GM18519 (cell line): ENCODE data around the gene PHYKPL.
"Not testable (repeated sequence)": the region's sequence is repeated elsewhere in the genome, so short reads cannot be mapped to it uniquely, and the experiment has no call there.

Experiments used
- ATAC-seq: cut with Tn5 transposase; IDR thresholded peaks from one replicate; pipeline ENCODE4 v1.9.1; 2021; ENCODE audit warnings: mild to moderate bottlenecking, moderate library complexity; ENCODE audit not compliant: unreplicated experiment, low FRiP score

Gene PHYKPL

DNA sequence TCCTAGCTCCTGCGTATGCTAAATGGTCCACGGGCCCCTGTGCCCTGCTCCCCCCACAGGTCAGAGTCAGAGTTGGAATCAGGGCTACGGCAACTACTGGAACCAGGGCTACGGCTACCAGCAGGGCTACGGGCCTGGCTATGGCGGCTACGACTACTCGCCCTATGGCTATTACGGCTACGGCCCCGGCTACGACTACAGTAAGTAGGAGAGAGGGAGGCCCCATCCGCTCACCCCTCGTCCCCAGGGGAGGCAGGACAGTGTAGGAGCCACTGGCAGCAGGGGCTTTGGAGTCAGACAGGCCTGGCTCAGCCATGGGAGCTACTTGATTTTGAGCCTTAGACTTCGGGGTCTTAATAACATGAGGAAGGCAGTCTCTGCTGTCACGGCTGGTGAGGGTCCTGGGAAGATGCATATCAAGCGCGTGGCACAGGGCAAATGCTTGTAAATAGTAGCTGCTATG is 22.5 kb downstream of the PHYKPL start:
- ATAC-seq: no peak

DNA sequence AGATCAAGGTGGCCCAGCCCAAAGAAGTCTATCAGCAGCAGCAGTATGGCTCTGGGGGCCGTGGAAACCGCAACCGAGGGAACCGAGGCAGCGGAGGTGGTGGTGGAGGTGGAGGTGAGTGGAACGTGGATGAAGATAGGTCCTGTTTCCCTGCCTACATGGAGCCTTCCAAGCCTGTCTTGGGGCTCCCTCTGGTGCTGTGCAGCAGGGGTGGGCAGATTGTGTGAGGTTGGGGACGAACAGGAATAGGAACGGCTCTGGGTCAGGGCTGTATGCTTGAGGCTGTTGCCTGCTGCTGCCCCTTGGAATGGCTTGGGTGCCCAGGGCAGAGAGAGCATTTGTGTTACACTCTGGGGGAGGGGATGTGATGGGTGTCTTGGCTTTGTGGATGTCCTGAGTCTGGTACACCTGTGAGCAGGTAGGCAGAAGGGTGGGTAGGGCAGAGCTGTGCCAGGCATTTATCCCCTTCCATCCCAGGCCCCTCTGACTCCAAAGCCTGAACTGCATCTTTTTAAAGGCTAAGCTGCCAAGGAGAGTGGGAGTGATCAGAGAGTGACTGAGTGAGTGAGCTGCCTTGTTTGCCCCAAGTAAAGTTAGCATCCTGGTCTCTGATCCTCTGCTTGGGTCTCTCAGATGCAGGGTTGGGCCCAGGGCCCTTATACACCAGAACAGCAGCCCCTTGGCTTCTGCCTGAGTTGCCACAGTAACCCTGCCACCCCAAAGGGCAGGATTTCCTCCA is 23.1 kb downstream of the PHYKPL start:
- ATAC-seq: no peak

DNA sequence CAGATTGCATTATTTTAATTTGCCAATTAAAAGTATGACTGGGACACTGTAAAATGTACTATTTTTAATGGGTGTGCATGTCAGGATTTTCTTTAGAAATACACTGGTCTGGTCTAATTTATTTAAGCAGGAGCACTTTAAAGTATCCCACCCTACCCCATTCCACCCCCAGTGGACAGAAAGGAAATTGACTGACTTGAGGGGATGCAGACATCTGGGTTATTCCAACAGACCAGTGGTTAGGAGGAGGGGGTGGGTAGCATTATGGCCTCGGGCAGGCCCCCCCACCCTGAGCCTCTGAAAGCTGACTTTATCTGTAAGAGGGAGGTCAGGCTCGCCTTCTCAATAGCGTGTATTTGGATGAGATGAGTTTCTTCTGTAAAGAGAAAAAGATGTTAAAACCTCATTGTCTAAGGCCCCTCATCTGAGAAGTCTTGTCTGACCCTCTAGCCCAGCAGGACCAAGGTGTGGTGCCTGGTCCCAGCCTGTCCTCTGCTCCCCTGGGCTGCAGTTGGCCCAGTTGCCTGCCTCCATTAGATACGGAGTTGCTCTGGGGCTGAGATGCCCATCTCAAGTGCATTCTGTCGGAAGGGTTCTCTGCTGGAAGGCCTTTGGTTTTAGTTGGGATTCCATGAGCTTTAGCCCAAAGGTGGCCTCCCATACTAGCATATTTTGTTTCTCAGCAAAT is 23.9 kb downstream of the PHYKPL start:
- ATAC-seq: no peak

DNA sequence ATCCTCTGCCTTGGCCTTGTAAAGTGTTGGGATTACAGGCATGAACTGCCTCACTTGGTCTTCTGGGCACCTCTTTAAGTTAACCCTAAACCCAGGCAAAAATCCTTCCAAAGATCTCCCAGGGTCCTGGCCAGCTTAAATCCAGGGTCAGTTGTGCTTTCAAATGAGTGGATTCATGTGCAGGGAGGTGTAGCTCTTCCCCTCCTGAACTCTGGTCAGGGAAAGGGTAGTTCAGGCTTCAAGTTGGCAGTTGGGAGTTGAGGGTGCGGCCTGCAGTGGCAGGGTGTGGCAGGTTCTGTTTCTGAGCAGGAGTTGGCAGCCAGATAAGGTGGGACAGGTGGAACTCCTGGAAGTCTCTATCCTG is 24.7 kb downstream of the PHYKPL start:
- no peak for ATAC-seq

DNA sequence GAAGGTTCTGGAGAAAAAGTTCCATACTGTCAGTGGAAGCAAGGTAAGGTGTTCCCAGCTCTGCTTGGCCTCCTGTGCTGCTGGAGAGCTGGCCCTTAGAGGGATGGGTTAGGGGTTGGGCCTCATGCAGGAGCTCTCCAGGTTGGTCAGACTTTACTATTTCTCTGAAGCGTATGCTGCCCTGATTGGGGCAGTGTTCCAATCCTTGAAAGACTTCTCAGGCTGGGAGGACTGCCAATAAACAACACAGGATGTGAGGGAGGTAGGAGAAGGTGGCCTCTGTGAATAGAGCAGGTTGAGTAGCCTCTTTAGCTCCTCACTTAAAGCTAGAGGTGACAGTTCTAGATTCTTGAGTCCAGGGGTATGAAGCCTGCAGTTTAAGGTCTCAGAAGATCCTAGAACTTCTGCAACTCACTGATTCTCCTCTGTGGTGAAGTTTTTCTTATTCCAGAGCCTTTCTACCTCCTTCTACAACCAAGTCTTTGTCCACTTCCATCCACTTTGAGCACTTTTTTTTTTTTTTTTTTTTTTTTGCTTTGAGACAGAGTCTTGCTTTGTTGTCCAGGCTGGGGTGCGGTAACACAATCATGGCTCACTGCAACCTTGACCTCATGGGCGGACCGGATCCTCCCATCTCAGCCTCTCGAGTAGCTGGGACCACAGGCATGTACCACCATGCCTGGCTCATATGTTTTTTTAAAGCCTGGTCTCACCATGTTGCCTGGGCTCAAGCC is 25.3 kb downstream of the PHYKPL start:
- no peak for ATAC-seq

GRCh38 chr5:178206166-178207101 is 26.2 kb downstream of the PHYKPL start:
- ATAC-seq: no peak

GRCh38 chr5:178205749-178206047 is 26.9 kb downstream of the PHYKPL start:
- ATAC-seq: no peak

DNA sequence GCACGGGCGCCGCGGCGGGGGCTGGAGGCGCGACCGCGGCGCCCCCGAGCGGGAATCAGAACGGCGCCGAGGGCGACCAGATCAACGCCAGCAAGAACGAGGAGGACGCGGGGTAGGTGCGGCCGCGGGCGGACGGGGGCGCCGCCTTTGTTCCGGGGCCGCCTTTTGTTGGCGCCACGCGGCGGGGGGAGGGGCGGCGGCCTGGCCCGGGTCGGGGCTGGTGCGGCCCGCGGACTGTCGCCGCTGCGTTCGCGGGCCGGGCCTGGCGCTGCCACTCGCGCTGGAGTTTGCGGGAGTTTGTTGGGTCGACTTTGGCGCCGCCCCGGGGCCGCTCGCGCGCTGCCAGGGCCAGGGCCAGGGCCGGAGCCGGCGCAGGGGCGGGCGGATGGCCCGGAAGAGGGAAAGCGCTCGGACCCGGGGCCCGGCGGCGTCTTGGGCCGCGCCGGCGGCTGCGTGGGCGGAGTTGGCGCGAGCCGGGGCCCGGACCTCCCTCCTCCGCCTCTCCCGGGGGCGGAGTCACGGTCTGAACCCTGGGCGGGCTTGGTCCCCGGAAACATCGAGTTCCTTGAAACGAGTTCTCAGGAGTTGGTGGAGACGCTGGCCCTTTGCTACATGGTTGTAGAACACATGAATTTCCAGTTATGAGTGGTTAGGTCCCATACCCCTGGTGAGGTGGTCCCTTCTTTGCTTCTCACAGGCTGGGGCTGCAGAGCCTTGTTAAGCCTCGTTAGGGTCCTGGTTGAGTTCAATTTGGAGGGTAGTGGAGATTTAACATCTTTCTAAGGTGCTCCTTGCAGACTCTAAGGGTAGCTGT is 27.5 kb downstream of the PHYKPL start:
- ATAC-seq: peak; percentile 35

DNA sequence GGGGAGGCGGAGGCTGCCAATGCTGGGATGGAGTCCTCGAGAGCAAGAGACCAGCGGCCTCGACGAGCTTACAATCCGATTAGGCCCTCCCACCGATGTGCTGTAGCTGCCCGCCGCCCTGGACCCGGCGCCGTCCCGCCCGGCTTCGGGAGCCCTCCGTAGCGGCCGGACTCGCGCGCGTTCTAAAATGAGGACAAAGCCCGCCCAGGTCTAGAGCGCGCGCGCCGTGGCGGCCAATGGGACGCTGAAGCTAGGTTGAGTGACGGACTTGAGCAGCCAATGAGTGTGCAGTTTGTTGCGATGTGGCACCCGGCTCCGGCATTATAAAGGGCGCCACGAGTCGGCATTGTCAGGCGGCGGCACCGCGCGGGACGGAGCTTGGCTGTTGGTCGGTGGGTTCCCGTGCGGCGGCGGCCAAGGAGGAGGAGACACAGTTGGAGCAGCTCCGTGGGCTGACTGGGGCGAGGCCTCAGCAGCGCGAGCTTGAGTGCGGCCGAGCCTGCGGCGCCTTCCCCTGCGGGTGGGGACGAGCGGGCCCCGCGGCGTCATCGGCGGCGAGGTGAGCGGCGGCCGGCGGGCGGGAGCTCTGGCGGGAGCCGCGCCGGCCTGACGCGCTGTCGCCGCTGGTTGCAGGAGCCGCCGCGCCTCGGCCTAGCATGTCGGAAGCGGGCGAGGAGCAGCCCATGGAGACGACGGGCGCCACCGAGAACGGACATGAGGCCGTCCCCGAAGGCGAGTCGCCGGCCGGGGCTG is 28.2 kb downstream of the PHYKPL start, which contains the start of gene HNRNPAB:
Gene HNRNPAB, plus strand, starts transcription at position 352 of the 753 bp plus-strand sequence. Its CDS starts 305 bp downstream, at position 657.
- ATAC-seq: peak; percentile 60

GRCh38 chr5:178203670-178204181 is 28.9 kb downstream of the PHYKPL start:
- ATAC-seq: no peak

DNA sequence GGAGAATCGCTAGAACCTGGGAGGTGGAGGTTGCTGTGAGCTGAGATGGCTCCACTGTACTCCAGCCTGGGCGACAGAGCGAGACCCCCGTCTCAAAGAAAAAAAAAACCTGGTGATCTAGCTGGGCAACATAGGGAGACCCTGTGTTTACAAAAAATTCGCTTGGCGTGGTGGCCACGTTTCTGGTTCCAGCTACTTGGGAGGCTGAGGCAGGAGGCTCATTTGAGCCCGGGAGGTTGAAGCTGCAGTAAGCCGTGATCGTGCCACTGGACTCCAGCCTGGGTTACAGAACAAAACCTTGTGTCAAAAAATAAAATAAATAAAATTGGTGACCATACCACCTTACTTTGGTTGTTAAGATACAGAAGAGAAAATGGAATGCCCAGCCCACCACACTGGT is 30.1 kb downstream of the PHYKPL start:
- no peak for ATAC-seq

DNA sequence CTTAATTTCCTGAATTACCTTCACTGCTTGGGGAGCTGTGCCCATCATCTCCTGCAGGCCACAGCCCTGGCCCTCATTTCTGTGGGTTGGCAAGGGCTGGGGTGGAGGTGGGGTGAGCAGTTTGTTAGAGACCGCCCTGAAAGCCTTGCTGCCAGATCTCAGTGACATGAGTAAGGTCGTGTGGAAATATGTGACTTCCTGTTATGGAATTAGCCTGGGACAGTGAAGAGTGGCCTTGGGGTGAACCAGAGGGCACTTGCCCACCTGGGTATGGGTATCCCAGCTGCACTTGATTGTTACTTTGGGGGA is 30.7 kb downstream of the PHYKPL start:
- ATAC-seq: no peak

GRCh38 chr5:178201221-178201926 is 31.2 kb downstream of the PHYKPL start:
- no peak for ATAC-seq

- no peak for ATAC-seq
Measured at GRCh38 chr5:178199581-178200434, 32.8 kb downstream of the PHYKPL start.

DNA sequence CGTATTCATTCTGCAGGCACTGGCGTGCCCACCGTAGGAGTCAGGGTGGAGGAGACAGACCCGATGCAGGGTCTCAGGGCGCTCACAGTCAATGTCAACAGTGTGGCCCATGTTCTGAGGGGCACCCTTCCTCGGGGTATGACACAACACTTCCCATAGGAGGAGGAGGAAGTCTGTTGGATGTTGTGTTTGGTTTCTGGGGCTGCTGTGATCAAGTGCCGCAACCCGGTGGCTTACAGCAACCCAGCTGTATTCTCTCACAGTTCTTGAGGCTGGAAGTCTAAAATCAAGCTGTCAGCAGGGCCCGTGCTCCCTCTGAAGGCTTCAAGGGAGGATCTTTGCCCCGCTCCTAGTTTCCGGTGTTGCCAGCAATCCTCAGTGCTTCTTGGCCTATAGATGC is 33.9 kb downstream of the PHYKPL start:
- no peak for ATAC-seq

DNA sequence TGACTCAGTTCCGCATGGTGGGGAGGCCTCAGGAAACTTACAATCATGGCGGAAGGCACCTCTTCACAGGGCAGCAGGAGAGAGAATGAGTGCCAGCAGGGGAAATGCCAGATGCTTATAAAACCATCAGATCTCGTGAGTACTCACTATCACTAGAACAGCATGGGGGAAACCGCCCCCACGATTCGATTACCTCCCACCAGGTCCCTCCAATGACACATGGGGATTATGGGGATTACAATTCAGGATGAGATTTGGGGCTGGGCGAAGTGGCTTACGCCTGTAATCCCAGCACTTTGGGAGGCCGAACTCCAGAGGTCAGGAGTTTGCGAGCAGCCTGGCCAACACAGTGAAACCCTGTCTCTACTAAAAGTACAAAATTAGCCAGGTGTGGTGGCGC is 34.5 kb downstream of the PHYKPL start:
- not testable (repeated sequence) for ATAC-seq

DNA sequence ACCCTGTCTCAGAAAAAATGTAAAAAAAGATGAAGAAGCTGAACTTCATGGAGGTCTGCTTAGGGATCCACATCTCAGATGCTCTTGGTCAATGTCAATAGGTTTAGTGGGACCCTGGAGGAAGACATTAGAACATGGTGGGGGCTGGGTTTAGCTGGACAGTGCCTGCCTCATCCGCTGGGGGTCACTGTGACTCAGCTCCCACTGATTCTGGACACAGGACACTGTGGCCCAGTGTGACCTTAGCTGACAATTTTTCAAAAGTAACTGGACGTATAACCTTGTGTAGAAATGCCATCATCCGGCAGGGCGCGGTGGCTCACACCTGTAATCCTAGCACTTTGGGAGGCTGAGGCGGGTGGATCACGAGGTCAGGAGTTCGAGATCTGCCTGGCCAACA is 35.6 kb downstream of the PHYKPL start:
- ATAC-seq: no peak
